SU-DHL-6 (cell line): ENCODE data around the gene CAPN9.

Experiments
- CTCF ChIP-seq: fragments of 200-600 bp; sonication (generic); IDR thresholded peaks from one replicate; pipeline ENCODE4 v1.5.1; 2017; ENCODE audit warnings: antibody characterized with exemption, mild to moderate bottlenecking, low read length, moderate library complexity; ENCODE audit not compliant: insufficient read depth, poor library complexity, severe bottlenecking
- EZH2phosphoT487 ChIP-seq: fragments of 200-600 bp; sonication (generic), shearing (Covaris generic); conservative IDR thresholded peaks from 2 replicates; pipeline ENCODE4 v1.6.1; 2018; ENCODE audit warnings: mild to moderate bottlenecking, antibody characterized with exemption, low read length, moderate library complexity, mixed read lengths

- TF ChIP-seq CTCF (no peak), EZH2phosphoT487 (no peak)
Observed at GRCh38 chr1:230773396-230774033, 26.3 kb downstream of the CAPN9 start.
